ENCODE measurements around the gene FBXO4. TPM values are rescaled to one million over a fixed set of nuclear protein-coding genes. Genes with fewer than 3 reads are reported as not detected.
A peak's percentile ranks its signal among the peaks of the same experiment; 100 is the strongest.

Gene FBXO4, protein sequence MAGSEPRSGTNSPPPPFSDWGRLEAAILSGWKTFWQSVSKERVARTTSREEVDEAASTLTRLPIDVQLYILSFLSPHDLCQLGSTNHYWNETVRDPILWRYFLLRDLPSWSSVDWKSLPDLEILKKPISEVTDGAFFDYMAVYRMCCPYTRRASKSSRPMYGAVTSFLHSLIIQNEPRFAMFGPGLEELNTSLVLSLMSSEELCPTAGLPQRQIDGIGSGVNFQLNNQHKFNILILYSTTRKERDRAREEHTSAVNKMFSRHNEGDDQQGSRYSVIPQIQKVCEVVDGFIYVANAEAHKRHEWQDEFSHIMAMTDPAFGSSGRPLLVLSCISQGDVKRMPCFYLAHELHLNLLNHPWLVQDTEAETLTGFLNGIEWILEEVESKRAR
- total RNA-seq, result 11.1 TPM
- long read RNA-seq, transcript FBXO4-201 (7 exons, 1,682 nt), result major isoform, 7 of 12 reads
- long read RNA-seq, partial matches to known transcripts, result 1 of 12 reads
- long read RNA-seq, other reads (novel, unspliced or antisense), result 4 of 12 reads

- DNase-seq (peak; percentile 95), ATAC-seq (peak; percentile 100)
- Histone ChIP-seq H3K36me3 (peaks cover 23% of the 10 kb centered on the region), H3K27ac (peak within 1 kb of the TSS; percentile 98), H3K4me1 (peaks cover 5% of the 10 kb centered on the region), H3K4me3 (peak within 1 kb of the TSS; percentile 78), H3K27me3 (no peaks in the 10 kb centered on the region), H3K9me3 (no peaks in the 10 kb centered on the region)
- intact Hi-C loops (cut with DNase I), result no loop called here
- peak; percentile 67 for TF ChIP-seq CTCF (IDR thresholded peaks at IDR 0.05)
These were observed at the start of gene FBXO4 for GRCh38 chr5:41924872-41925554. FBXO4 (plus strand) TSS chr5:41925281; CDS start chr5:41925310, 29 bp downstream.

DNA sequence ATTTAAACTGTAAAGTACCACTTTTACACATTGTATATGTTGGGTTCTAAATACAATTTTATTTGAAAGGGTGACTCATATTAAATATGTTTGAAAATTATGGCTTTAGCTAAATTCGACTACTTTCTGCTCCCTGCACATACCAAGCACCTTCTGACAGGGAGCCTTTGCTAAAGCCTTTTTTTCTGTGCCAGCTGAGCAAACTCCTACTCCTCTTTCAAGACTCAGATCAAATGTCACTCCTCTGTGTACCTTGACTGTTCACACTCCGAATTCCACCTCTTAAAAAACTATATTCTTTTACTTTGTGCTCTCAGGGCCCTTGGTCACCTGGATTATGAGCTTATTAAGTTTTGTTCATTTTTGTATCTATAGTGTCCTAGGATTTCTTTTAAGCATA lies 48.4 kb upstream of the FBXO4 start:
- intact Hi-C loops (cut with DNase I), result no loop called here
- Histone ChIP-seq H3K4me3 (no peak overlapping the region), H3K9me3 (no peaks in the 10 kb centered on the region), H3K27me3 (no peaks in the 10 kb centered on the region), H3K4me1 (no peaks in the 10 kb centered on the region), H3K36me3 (no peaks in the 10 kb centered on the region), H3K27ac (no peak overlapping the region)
- no peak for DNase-seq
- no peak for TF ChIP-seq CTCF (IDR thresholded peaks at IDR 0.05)
- ATAC-seq, result no peak

DNA sequence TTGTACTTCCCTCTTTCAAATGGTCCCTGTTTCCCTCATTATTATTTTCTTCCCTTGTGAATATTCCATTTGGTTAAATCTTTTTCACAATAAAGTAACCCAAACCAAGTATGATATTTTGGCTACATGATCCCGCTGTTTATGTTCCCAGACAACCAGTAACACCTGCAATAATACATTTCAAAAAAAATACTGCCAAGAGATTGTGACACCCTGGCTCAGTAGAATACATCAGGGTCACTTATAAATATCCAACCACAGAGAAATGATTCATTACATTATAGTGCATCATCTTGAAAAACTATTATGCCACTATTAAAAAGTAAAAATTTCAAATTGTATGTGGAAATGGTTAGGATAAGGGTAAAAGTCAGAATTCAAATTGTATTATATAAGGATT lies 47.7 kb upstream of the FBXO4 start:
- no peak for TF ChIP-seq CTCF (IDR thresholded peaks at IDR 0.05)
- Histone ChIP-seq H3K4me1 (no peaks in the 10 kb centered on the region), H3K36me3 (no peaks in the 10 kb centered on the region), H3K4me3 (no peak overlapping the region), H3K27me3 (no peaks in the 10 kb centered on the region), H3K27ac (no peak overlapping the region), H3K9me3 (no peaks in the 10 kb centered on the region)
- intact Hi-C loops (cut with DNase I), result no loop called here
- DNase-seq, result no peak
- ATAC-seq, result no peak

GRCh38 chr5:41878173-41878572 lies 46.9 kb upstream of the FBXO4 start:
- H3K27me3 ChIP-seq, result no peaks in the 10 kb centered on the region
- H3K4me1 ChIP-seq, result no peaks in the 10 kb centered on the region
- DNase-seq, result no peak
- no peak for ATAC-seq
- H3K4me3 ChIP-seq, result no peak overlapping the region
- H3K9me3 ChIP-seq, result no peaks in the 10 kb centered on the region
- intact Hi-C loops (cut with DNase I), result no loop called here
- H3K36me3 ChIP-seq, result no peaks in the 10 kb centered on the region
- no peak overlapping the region for H3K27ac ChIP-seq
- TF ChIP-seq CTCF (IDR thresholded peaks at IDR 0.05), result no peak

- DNase-seq (no peak), ATAC-seq (no peak)
- no peak for TF ChIP-seq CTCF (IDR thresholded peaks at IDR 0.05)
- no peaks in the 10 kb centered on the region for H3K36me3 ChIP-seq
- H3K4me3 ChIP-seq, result no peak overlapping the region
- no peak overlapping the region for H3K27ac ChIP-seq
- no peaks in the 10 kb centered on the region for H3K9me3 ChIP-seq
- no peaks in the 10 kb centered on the region for H3K27me3 ChIP-seq
- intact Hi-C loops (cut with DNase I), result no loop called here
- no peaks in the 10 kb centered on the region for H3K4me1 ChIP-seq
These were observed 46.2 kb upstream of the FBXO4 start for GRCh38 chr5:41878643-41879478.
